Measurements from ENCODE around the gene ITSN1.

The ITSN1 gene

GRCh38 chr21:33699277-33699676 is 57.0 kb downstream of the ITSN1 start:
- DNase-seq (ENCODE audit: low read depth, low spot score) = no peak
- TF ChIP-seq CTCF (IDR thresholded peaks at IDR 0.05; ENCODE audit: insufficient read depth, low read length, missing control alignments) = no peak
- no peak overlapping the region for H3K4me3 ChIP-seq (ENCODE audit: low read depth, low read length)
- CTCF ChIA-PET = interaction anchor here (1.4 kb wide), 1 partner anchor 14 kb away, joined by 3 read pairs; no protein-coding TSS in a partner anchor
- POLR2A ChIA-PET = no interaction called here

GRCh38 chr21:33700491-33700890 is 58.2 kb downstream of the ITSN1 start:
- TF ChIP-seq CTCF (IDR thresholded peaks at IDR 0.05; ENCODE audit: insufficient read depth, low read length, missing control alignments) = no peak
- ChIA-PET POLR2A (no interaction called here), CTCF (interaction anchor here (1.5 kb wide), 1 partner anchor 16 kb away, joined by 5 read pairs; no protein-coding TSS in a partner anchor)
- no peak overlapping the region for H3K4me3 ChIP-seq (ENCODE audit: low read depth, low read length)
- DNase-seq (ENCODE audit: low read depth, low spot score) = no peak

GRCh38 chr21:33703750-33704606 is 61.7 kb downstream of the ITSN1 start:
- ChIA-PET CTCF (interaction anchor here (1.4 kb wide), 1 partner anchor 11 kb away, joined by 5 read pairs; no protein-coding TSS in a partner anchor), POLR2A (no interaction called here)
- TF ChIP-seq CTCF (IDR thresholded peaks at IDR 0.05; ENCODE audit: insufficient read depth, low read length, missing control alignments) = no peak
- no peak for DNase-seq (ENCODE audit: low read depth, low spot score)
- no peak overlapping the region for H3K4me3 ChIP-seq (ENCODE audit: low read depth, low read length)

GRCh38 chr21:33707846-33708245 is 65.5 kb downstream of the ITSN1 start:
- POLR2A ChIA-PET = no interaction called here
- DNase-seq (ENCODE audit: low read depth, low spot score) = no peak
- CTCF ChIA-PET = no interaction called here

GRCh38 chr21:33708874-33709273 is 66.6 kb downstream of the ITSN1 start:
- no peak for TF ChIP-seq CTCF (IDR thresholded peaks at IDR 0.05; ENCODE audit: insufficient read depth, low read length, missing control alignments)
- no peak overlapping the region for H3K4me3 ChIP-seq (ENCODE audit: low read depth, low read length)
- CTCF ChIA-PET = no interaction called here
- POLR2A ChIA-PET = no interaction called here
- DNase-seq (ENCODE audit: low read depth, low spot score) = no peak

More at GRCh38 chr21:33707846-33708245, 65.5 kb downstream of the ITSN1 start:
- H3K4me3 ChIP-seq (ENCODE audit: low read depth, low read length) = no peak overlapping the region
- no peak for TF ChIP-seq CTCF (IDR thresholded peaks at IDR 0.05; ENCODE audit: insufficient read depth, low read length, missing control alignments)

- CTCF ChIA-PET = interaction anchor here (0.7 kb wide), 1 partner anchor 24 kb away, joined by 3 read pairs; no protein-coding TSS in a partner anchor
- POLR2A ChIA-PET = no interaction called here
- no peak overlapping the region for H3K4me3 ChIP-seq (ENCODE audit: low read depth, low read length)
- DNase-seq (ENCODE audit: low read depth, low spot score) = no peak
- TF ChIP-seq CTCF (IDR thresholded peaks at IDR 0.05; ENCODE audit: insufficient read depth, low read length, missing control alignments) = no peak
These were observed 69.9 kb downstream of the ITSN1 start for GRCh38 chr21:33712022-33712803.

All from AG04449 (cell line).